ENCODE data around the gene EML6.

- TF ChIP-seq POLR2AphosphoS5 (IDR thresholded peaks at IDR 0.05; ENCODE audit: low read depth, low read length) (no peak), TAF1 (IDR thresholded peaks at IDR 0.05; ENCODE audit: borderline replicate concordance, insufficient read depth, low read length) (no peak), SIN3A (IDR thresholded peaks at IDR 0.05; ENCODE audit: borderline replicate concordance, insufficient read depth, low read length) (no peak), REST (IDR thresholded peaks at IDR 0.05; ENCODE audit: insufficient read depth in 1 of 2, low read depth in 2 of 2, low read length in 2 of 2) (no peak)
Observed at GRCh38 chr2:54879598-54880332, 156.3 kb downstream of the EML6 start.
